Heart left ventricle (tissue), 13 donors: ENCODE results near the gene MYBPC1.

Experiments
- POLR2A ChIP-seq, 2 donors: fragments of 450-650 bp; IDR thresholded peaks; one replicate each; pipeline ENCODE4 v1.6.1; 2017; ENCODE audit warnings: antibody characterized with exemption in 2 of 2, mild to moderate bottlenecking in 2 of 2, moderate library complexity in 2 of 2
- TF ChIP-seq, protein P1 (sequence below), 12 donors: fragments of 200-600 bp; sonication (generic) in 4 of 12; IDR thresholded peaks; one replicate each; pipeline versions ENCODE4 v1.5.0 to v1.8.0; 2018 to 2022; ENCODE audit warnings: antibody characterized with exemption in 12 of 12, mild to moderate bottlenecking in 5 of 12
- donor health status: ischemic (EF 13 %, LVEDD 7.1; RV severe dilation, severe dysfunction).
- donor health status: DM: no; HTN: yes; CAD: no.
- donor health status: DM: no; HTN: no; CAD: no.
- donor health status: ischemic (EF 25% LVEDD 6.9; RV normal size, moderate dysfunction).
- donor health status: ischemic (EF 25% LVEDD 5.7; RV mildly dilated, moderate dysfunction).
- donor health status: ischemic (EF 35%, LVEDD 5.7; RV mildly dilated, moderate dysfunction).
- donor health status: nonischemic (EF 11% LVEDD 7.7; RV severe dilation, severe dysfunction).
- donor health status: DM: yes; HTN: yes; CAD: no.
- donor health status: PGD.
- donor health status: ischemic (EF 29% LVEDD 5.4; RV normal size, mild dysfunction).
- donor health status: nonischemic (EF 23%, LVEDD 6.1; RV moderate dilation, normal function).

DNA sequence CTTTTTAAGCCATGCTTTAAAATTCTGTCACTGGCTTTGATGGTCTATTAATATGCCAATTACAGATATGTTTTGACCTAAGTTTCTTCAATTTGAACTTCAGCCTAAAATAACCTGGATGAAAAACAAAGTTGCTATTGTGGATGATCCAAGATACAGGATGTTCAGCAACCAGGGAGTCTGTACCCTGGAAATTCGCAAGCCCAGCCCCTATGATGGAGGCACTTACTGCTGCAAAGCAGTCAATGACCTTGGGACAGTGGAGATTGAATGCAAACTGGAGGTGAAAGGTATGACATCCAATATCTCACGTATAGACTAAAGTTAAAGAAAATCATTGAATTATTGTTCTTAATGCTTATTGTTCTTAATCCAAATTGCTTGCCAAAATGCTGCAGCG, 85.5 kb downstream of the MYBPC1 start:
- TF ChIP-seq, protein P1, sequence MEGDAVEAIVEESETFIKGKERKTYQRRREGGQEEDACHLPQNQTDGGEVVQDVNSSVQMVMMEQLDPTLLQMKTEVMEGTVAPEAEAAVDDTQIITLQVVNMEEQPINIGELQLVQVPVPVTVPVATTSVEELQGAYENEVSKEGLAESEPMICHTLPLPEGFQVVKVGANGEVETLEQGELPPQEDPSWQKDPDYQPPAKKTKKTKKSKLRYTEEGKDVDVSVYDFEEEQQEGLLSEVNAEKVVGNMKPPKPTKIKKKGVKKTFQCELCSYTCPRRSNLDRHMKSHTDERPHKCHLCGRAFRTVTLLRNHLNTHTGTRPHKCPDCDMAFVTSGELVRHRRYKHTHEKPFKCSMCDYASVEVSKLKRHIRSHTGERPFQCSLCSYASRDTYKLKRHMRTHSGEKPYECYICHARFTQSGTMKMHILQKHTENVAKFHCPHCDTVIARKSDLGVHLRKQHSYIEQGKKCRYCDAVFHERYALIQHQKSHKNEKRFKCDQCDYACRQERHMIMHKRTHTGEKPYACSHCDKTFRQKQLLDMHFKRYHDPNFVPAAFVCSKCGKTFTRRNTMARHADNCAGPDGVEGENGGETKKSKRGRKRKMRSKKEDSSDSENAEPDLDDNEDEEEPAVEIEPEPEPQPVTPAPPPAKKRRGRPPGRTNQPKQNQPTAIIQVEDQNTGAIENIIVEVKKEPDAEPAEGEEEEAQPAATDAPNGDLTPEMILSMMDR (IDR thresholded peaks at IDR 0.05): no peak
- no peak for TF ChIP-seq POLR2A (IDR thresholded peaks at IDR 0.05)
